Bronchial epithelial cell (primary cell): ENCODE results near the gene COX17. TPM values are rescaled to one million over a fixed set of nuclear protein-coding genes. Genes with fewer than 3 reads are reported as not detected.

Source experiments
- DNase-seq: peaks from one replicate; pipeline ENCODE4 v3.0.0-alpha.2; 2010; ENCODE audit warnings: low read depth
- FAIRE-seq: peaks from 2 replicates; lab custom pipeline; 2011; peaks lifted over from hg19 to GRCh38; lab: Jason Lieb, UNC
- H3K27me3 ChIP-seq: 2 replicates; pipeline ENCODE4 v1.5.1; 2011; ENCODE audit warnings: low read length; ENCODE audit not compliant: control insufficient read depth, insufficient read depth
- H3K36me3 ChIP-seq: 2 replicates; pipeline ENCODE4 v1.5.1; 2011; ENCODE audit warnings: low read length; ENCODE audit not compliant: control insufficient read depth, insufficient read depth
- H3K4me3 ChIP-seq: 2 replicates; pipeline ENCODE4 v1.5.1; 2011; ENCODE audit warnings: mild to moderate bottlenecking, low read depth, low read length, control low read depth
- total RNA-seq: library from RNA; depleted of rRNA; stranded (reverse); fragments of >200 nt; gene quantifications from 2 replicates; pipeline ENCODE4 v1.2.1, GENCODE V29; 2014
- TF ChIP-seq, protein P1 (sequence below): IDR thresholded peaks from 2 replicates; pipeline ENCODE4 v1.5.1; 2011; ENCODE audit warnings: mild to moderate bottlenecking, moderate library complexity, low read length, control low read depth, inconsistent platforms; ENCODE audit not compliant: insufficient read depth, severe bottlenecking

Gene COX17
- total RNA-seq, 1 donor from 2014 or later = 10.0 TPM

GRCh38 chr3:119662604-119663373 is 14.4 kb downstream of the COX17 start:
- TF ChIP-seq, protein P1, sequence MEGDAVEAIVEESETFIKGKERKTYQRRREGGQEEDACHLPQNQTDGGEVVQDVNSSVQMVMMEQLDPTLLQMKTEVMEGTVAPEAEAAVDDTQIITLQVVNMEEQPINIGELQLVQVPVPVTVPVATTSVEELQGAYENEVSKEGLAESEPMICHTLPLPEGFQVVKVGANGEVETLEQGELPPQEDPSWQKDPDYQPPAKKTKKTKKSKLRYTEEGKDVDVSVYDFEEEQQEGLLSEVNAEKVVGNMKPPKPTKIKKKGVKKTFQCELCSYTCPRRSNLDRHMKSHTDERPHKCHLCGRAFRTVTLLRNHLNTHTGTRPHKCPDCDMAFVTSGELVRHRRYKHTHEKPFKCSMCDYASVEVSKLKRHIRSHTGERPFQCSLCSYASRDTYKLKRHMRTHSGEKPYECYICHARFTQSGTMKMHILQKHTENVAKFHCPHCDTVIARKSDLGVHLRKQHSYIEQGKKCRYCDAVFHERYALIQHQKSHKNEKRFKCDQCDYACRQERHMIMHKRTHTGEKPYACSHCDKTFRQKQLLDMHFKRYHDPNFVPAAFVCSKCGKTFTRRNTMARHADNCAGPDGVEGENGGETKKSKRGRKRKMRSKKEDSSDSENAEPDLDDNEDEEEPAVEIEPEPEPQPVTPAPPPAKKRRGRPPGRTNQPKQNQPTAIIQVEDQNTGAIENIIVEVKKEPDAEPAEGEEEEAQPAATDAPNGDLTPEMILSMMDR = no peak
- no peak for FAIRE-seq
- no peak for DNase-seq

GRCh38 chr3:119660474-119661440 is 16.4 kb downstream of the COX17 start, which contains the start of gene POPDC2:
Gene POPDC2 (minus strand): TSS chr3:119660589. CDS start chr3:119660423, 166 bp downstream.
- TF ChIP-seq, protein P1 = no peak
- Histone ChIP-seq H3K36me3 (no peaks in the 10 kb centered on the region), H3K27me3 (no peaks in the 10 kb centered on the region), H3K4me3 (no peak within 1 kb of the TSS)
- FAIRE-seq (no peak), DNase-seq (no peak)

More at GRCh38 chr3:119662604-119663373, 14.4 kb downstream of the COX17 start:
- Histone ChIP-seq H3K27me3 (no peaks in the 10 kb centered on the region), H3K4me3 (no peak overlapping the region), H3K36me3 (no peaks in the 10 kb centered on the region)

DNA sequence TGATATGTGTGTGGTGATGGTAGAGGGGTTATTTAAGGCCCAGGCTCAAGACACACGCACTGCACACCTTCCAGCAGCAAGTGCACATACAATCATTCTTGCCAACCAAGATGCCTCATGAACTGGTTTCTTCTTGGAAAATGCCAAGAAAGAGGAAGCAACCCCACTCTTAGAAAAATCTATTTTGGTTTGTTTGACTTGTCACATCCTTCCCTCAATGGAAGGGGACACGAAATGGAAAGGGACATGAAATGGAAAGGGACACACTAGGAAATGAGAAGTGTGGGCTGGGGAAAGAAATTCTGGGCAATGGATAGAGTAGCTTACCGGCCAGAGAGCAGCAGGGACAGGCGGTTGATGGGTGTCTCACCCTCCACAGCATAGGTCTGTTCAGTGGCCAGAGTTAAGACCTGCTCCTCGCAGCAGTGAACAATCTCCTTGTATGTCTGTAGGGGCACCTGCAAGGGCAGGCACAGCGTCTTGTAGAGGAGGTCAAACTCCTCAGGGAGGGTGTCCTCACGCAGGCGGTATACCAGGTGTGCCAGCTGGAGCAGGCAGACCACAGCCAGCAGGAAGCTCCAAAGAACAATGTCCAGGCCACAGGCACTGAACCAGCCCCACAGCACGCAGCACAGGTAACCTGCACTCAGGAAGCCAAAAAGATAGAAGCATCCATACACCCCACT is 17.5 kb downstream of the COX17 start:
- TF ChIP-seq, protein P1 = no peak
- H3K27me3 ChIP-seq = no peaks in the 10 kb centered on the region
- peak; percentile 86 for FAIRE-seq

DNA sequence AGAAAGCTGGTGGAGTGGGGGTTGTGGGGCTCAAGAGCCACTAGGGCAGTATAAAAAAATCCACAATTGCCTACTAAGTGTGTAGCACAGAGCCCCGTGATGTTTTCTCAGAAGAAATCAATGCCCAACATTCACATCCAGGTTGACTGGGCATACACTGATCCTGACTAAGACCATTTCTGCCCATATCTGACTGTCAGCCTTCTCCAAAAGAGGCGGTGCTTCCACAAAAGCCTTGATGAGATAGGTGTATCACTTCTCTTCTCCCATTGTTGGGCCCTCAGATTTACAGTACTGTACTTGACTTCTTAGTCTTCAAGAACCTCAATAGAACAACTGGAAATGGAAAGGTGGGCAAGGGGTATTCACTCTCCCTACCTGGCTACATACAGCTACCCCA is 18.2 kb downstream of the COX17 start:
- TF ChIP-seq, protein P1 = no peak
- FAIRE-seq = no peak
- H3K36me3 ChIP-seq = no peaks in the 10 kb centered on the region
- DNase-seq = no peak
- H3K27me3 ChIP-seq = no peaks in the 10 kb centered on the region
- H3K4me3 ChIP-seq = no peak overlapping the region

More for the DNA sequence above, 17.5 kb downstream of the COX17 start:
- H3K36me3 ChIP-seq = no peaks in the 10 kb centered on the region
- no peak for DNase-seq
- H3K4me3 ChIP-seq = no peak overlapping the region

DNA sequence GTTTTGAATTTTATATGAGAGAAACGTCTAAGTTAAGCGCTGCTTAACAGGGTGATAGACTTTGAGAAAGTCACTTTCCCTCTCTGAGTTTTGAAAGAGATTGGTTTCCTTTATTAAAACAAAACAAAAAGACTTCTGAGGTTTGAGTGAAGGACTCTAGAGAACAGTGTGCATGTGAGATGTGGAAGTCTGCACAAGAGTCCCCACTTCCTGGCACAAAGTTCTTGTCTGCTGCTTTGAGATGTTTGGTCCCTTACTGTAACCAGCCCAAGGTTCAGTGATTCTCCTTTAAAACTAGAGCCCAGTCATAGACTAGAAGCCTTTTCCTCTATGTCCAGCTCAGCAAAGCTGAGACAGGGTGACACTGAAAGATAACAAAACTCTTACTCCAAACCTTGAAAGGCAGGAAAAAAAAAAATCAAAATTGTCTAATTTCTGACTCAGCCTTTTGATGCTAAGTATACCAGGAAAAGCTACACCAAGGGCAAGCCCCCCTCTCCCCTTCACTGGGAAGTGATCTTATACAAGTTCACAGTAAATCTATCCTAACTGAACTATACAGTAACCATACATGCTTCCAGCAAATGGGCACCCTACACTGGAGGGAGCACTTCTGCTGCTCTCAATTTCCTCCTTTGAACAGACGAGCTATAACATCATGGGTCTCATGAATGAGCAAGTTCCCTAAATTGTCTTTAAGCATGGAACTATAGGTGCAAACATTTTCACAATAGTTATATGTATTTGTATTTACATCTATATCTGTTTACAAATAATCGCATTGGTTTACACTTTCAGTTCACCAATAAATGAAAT is 19.1 kb downstream of the COX17 start:
- Histone ChIP-seq H3K4me3 (no peak overlapping the region), H3K36me3 (no peaks in the 10 kb centered on the region), H3K27me3 (no peaks in the 10 kb centered on the region)
- DNase-seq (no peak), FAIRE-seq (no peak)
- TF ChIP-seq, protein P1 = no peak
